ENCODE data around the gene PRIM2.
"Not testable (repeated sequence)": the region's sequence is repeated elsewhere in the genome, so short reads cannot be mapped to it uniquely, and the experiment has no call there.

The PRIM2 gene

GRCh38 chr6:57496251-57496650, 178.8 kb downstream of the PRIM2 start:
- not testable (repeated sequence) for H3K27me3 Mint-ChIP-seq; DNase-seq (ENCODE audit: low spot score in 2 of 2); H3K4me3 Mint-ChIP-seq; H3K36me3 Mint-ChIP-seq; H3K27ac Mint-ChIP-seq; ATAC-seq (ENCODE audit: low read depth); H3K9me3 Mint-ChIP-seq
- H3K4me1 Mint-ChIP-seq: peaks cover 12% of the 10 kb centered on the region

- H3K27ac Mint-ChIP-seq: not testable (repeated sequence)
- H3K4me1 Mint-ChIP-seq: peaks cover 13% of the 10 kb centered on the region
Measured at GRCh38 chr6:57500368-57501021, 183.1 kb downstream of the PRIM2 start.

GRCh38 chr6:57502387-57502786, 185.0 kb downstream of the PRIM2 start:
- not testable (repeated sequence) for ATAC-seq (ENCODE audit: low read depth); H3K36me3 Mint-ChIP-seq; DNase-seq (ENCODE audit: low spot score in 2 of 2); H3K27me3 Mint-ChIP-seq; H3K27ac Mint-ChIP-seq; H3K9me3 Mint-ChIP-seq; H3K4me3 Mint-ChIP-seq
- H3K4me1 Mint-ChIP-seq: peaks cover 12% of the 10 kb centered on the region

More at GRCh38 chr6:57500368-57501021, 183.1 kb downstream of the PRIM2 start:
- not testable (repeated sequence) for H3K4me3 Mint-ChIP-seq; H3K9me3 Mint-ChIP-seq; H3K27me3 Mint-ChIP-seq; ATAC-seq (ENCODE audit: low read depth); DNase-seq (ENCODE audit: low spot score in 2 of 2)
- peaks cover 10% of the 10 kb centered on the region for H3K36me3 Mint-ChIP-seq

- not testable (repeated sequence) for ATAC-seq (ENCODE audit: low read depth); H3K9me3 Mint-ChIP-seq
Measured at GRCh38 chr6:57505251-57505650, 187.8 kb downstream of the PRIM2 start.

GRCh38 chr6:57510390-57510789, 193.0 kb downstream of the PRIM2 start:
- H3K36me3 Mint-ChIP-seq; ATAC-seq (ENCODE audit: low read depth); H3K9me3 Mint-ChIP-seq; H3K27ac Mint-ChIP-seq; H3K4me1 Mint-ChIP-seq; H3K27me3 Mint-ChIP-seq; DNase-seq (ENCODE audit: low spot score in 2 of 2); H3K4me3 Mint-ChIP-seq: not testable (repeated sequence)

More at GRCh38 chr6:57505251-57505650, 187.8 kb downstream of the PRIM2 start:
- not testable (repeated sequence) for H3K4me3 Mint-ChIP-seq; H3K27me3 Mint-ChIP-seq; H3K36me3 Mint-ChIP-seq; H3K27ac Mint-ChIP-seq; DNase-seq (ENCODE audit: low spot score in 2 of 2); H3K4me1 Mint-ChIP-seq

GRCh38 chr6:57515171-57515570, 197.7 kb downstream of the PRIM2 start:
- ATAC-seq (ENCODE audit: low read depth); H3K27me3 Mint-ChIP-seq; H3K9me3 Mint-ChIP-seq; H3K27ac Mint-ChIP-seq; H3K4me1 Mint-ChIP-seq; H3K36me3 Mint-ChIP-seq; H3K4me3 Mint-ChIP-seq; DNase-seq (ENCODE audit: low spot score in 2 of 2): not testable (repeated sequence)

GRCh38 chr6:57515845-57516244, 198.4 kb downstream of the PRIM2 start:
- H3K27me3 Mint-ChIP-seq; H3K36me3 Mint-ChIP-seq; H3K9me3 Mint-ChIP-seq; H3K4me3 Mint-ChIP-seq; H3K4me1 Mint-ChIP-seq; DNase-seq (ENCODE audit: low spot score in 2 of 2); ATAC-seq (ENCODE audit: low read depth); H3K27ac Mint-ChIP-seq: not testable (repeated sequence)

GRCh38 chr6:57516776-57517175, 199.3 kb downstream of the PRIM2 start:
- H3K27me3 Mint-ChIP-seq; H3K4me1 Mint-ChIP-seq; ATAC-seq (ENCODE audit: low read depth); DNase-seq (ENCODE audit: low spot score in 2 of 2); H3K9me3 Mint-ChIP-seq; H3K36me3 Mint-ChIP-seq; H3K4me3 Mint-ChIP-seq; H3K27ac Mint-ChIP-seq: not testable (repeated sequence)

GRCh38 chr6:57519198-57519597, 201.8 kb downstream of the PRIM2 start:
- not testable (repeated sequence) for H3K36me3 Mint-ChIP-seq; DNase-seq (ENCODE audit: low spot score in 2 of 2); ATAC-seq (ENCODE audit: low read depth); H3K27me3 Mint-ChIP-seq; H3K9me3 Mint-ChIP-seq; H3K4me1 Mint-ChIP-seq; H3K27ac Mint-ChIP-seq; H3K4me3 Mint-ChIP-seq

- H3K36me3 Mint-ChIP-seq; ATAC-seq (ENCODE audit: low read depth); H3K27ac Mint-ChIP-seq; H3K27me3 Mint-ChIP-seq; H3K4me1 Mint-ChIP-seq; H3K4me3 Mint-ChIP-seq; DNase-seq (ENCODE audit: low spot score in 2 of 2); H3K9me3 Mint-ChIP-seq: not testable (repeated sequence)
Measured at GRCh38 chr6:57521085-57521484, 203.7 kb downstream of the PRIM2 start.

GRCh38 chr6:57523221-57523620, 205.8 kb downstream of the PRIM2 start:
- not testable (repeated sequence) for ATAC-seq (ENCODE audit: low read depth); H3K36me3 Mint-ChIP-seq; H3K9me3 Mint-ChIP-seq; H3K4me1 Mint-ChIP-seq; DNase-seq (ENCODE audit: low spot score in 2 of 2); H3K27me3 Mint-ChIP-seq; H3K4me3 Mint-ChIP-seq; H3K27ac Mint-ChIP-seq

- not testable (repeated sequence) for H3K27ac Mint-ChIP-seq; H3K9me3 Mint-ChIP-seq; H3K27me3 Mint-ChIP-seq; H3K4me1 Mint-ChIP-seq; H3K4me3 Mint-ChIP-seq; ATAC-seq (ENCODE audit: low read depth); DNase-seq (ENCODE audit: low spot score in 2 of 2)
- H3K36me3 Mint-ChIP-seq: peaks cover 10% of the 10 kb centered on the region
Measured at GRCh38 chr6:57529755-57530154, 212.3 kb downstream of the PRIM2 start.

GRCh38 chr6:57532660-57533059, 215.2 kb downstream of the PRIM2 start:
- not testable (repeated sequence) for H3K4me1 Mint-ChIP-seq; DNase-seq (ENCODE audit: low spot score in 2 of 2); H3K4me3 Mint-ChIP-seq; ATAC-seq (ENCODE audit: low read depth); H3K9me3 Mint-ChIP-seq; H3K27me3 Mint-ChIP-seq; H3K27ac Mint-ChIP-seq
- peaks cover 11% of the 10 kb centered on the region for H3K36me3 Mint-ChIP-seq

- not testable (repeated sequence) for H3K27me3 Mint-ChIP-seq; H3K9me3 Mint-ChIP-seq; ATAC-seq (ENCODE audit: low read depth); H3K4me3 Mint-ChIP-seq; H3K4me1 Mint-ChIP-seq; DNase-seq (ENCODE audit: low spot score in 2 of 2); H3K27ac Mint-ChIP-seq
- H3K36me3 Mint-ChIP-seq: peaks cover 13% of the 10 kb centered on the region
Measured at GRCh38 chr6:57535121-57535520, 217.7 kb downstream of the PRIM2 start.

GRCh38 chr6:57535994-57536393, 218.6 kb downstream of the PRIM2 start:
- not testable (repeated sequence) for ATAC-seq (ENCODE audit: low read depth); H3K4me3 Mint-ChIP-seq; H3K4me1 Mint-ChIP-seq; H3K9me3 Mint-ChIP-seq; H3K27me3 Mint-ChIP-seq; H3K27ac Mint-ChIP-seq; DNase-seq (ENCODE audit: low spot score in 2 of 2)
- H3K36me3 Mint-ChIP-seq: peaks cover 14% of the 10 kb centered on the region

Measured in memory B cell (primary cell).